K562 (cell line): Measurements from ENCODE around the gene CFP. TPM values are rescaled to one million over a fixed set of nuclear protein-coding genes. Genes with fewer than 3 reads are reported as not detected.

ENCODE experiments used
- ATF6 ChIP-seq: sonication (generic); formaldehyde crosslinking; IDR thresholded peaks from 2 replicates; pipeline ENCODE4 v1.4.0; 2020; ENCODE audit warnings: mild to moderate bottlenecking, missing genetic modification reagents
- ETV5 ChIP-seq: sonication (generic); formaldehyde crosslinking; IDR thresholded peaks from 2 replicates; pipeline ENCODE4 v1.4.0; 2020; ENCODE audit warnings: low read depth, mild to moderate bottlenecking, missing genetic modification reagents
- HMGXB4 ChIP-seq: sonication (generic); formaldehyde crosslinking; IDR thresholded peaks from 2 replicates; pipeline ENCODE4 v1.8.1; 2023; ENCODE audit warnings: mild to moderate bottlenecking, missing genetic modification reagents
- MGA ChIP-seq: fragments of 450-650 bp; IDR thresholded peaks from 2 replicates; pipeline ENCODE4 v1.6.1; 2016; ENCODE audit warnings: mild to moderate bottlenecking, moderate library complexity
- PREB ChIP-seq: sonication (generic); formaldehyde crosslinking; IDR thresholded peaks from 2 replicates; pipeline ENCODE4 v1.8.1; 2023; ENCODE audit warnings: mild to moderate bottlenecking, missing genetic modification reagents
- VEZF1 ChIP-seq: fragments of 200-800 bp; sonication (Bioruptor generic); IDR thresholded peaks from 2 replicates; pipeline ENCODE4 v1.6.1; 2017; ENCODE audit warnings: missing genetic modification characterization, missing compliant biosample characterization
- ZNF644 ChIP-seq: fragments of 200-800 bp; sonication (Bioruptor generic); IDR thresholded peaks from 2 replicates; pipeline ENCODE4 v1.6.1; 2016; ENCODE audit warnings: low read depth, missing genetic modification characterization, missing compliant biosample characterization
- polyA plus RNA-seq, 8 experiments: library from polyadenylated mRNA; depleted of rRNA in 4 of 8; stranded (reverse) in 5 of 8; unstranded in 3 of 8; fragments of >200 nt; fragmentation: Nextera tagmentation in 2 of 8; fragmentation: Illumina TruSeq in 1 of 8; extraction: Ambion mirVana in 2 of 8; extraction: Trizol in 1 of 8; gene quantifications; 2 replicates each; pipeline versions ENCODE4 v1.2.1 to v1.2.3, GENCODE V29; 2011 to 2014; ENCODE audit warnings: inconsistent platforms in 1 of 8, missing spikeins in 1 of 8
- total RNA-seq, 7 experiments: library from RNA; depleted of rRNA in 6 of 7; stranded (reverse); fragments of >200 nt in 6 of 7; fragmentation: Illumina TruSeq in 2 of 7; extraction: Trizol in 2 of 7; gene quantifications; 2 replicates each; pipeline versions ENCODE4 v1.2.1 to v1.2.3, GENCODE V29; 2011 to 2021; ENCODE audit warnings: low replicate concordance in 1 of 7

Gene CFP
- total and polyA plus RNA-seq, 9 of the 15 experiments (the other 6 are each of a cell fraction or from before 2014, with no cell fraction given), result 0.18 to 2.0 (median 0.55) TPM

GRCh38 chrX:47619486-47620302, 10.0 kb downstream of the CFP start, which contains the start of gene SYN1 (continued):
- TF ChIP-seq MGA, result no peak
- TF ChIP-seq ETV5, result peak; percentile 4; the same call in 1 of the 2 replicates
- peak; percentile 78 for TF ChIP-seq VEZF1 (CRISPR knock-in tag)
- TF ChIP-seq PREB (CRISPR knock-in tag), result no peak
- peak; percentile 75; the same call in 1 of the 2 replicates for TF ChIP-seq HMGXB4
- TF ChIP-seq ZNF644 (tag), result no peak; the same call in 1 of the 2 replicates
- no peak for TF ChIP-seq ATF6 (CRISPR knock-in tag)
